ENCODE measurements around the gene CANX.
"Not testable (repeated sequence)": the region's sequence is repeated elsewhere in the genome, so short reads cannot be mapped to it uniquely, and the experiment has no call there.

DNA sequence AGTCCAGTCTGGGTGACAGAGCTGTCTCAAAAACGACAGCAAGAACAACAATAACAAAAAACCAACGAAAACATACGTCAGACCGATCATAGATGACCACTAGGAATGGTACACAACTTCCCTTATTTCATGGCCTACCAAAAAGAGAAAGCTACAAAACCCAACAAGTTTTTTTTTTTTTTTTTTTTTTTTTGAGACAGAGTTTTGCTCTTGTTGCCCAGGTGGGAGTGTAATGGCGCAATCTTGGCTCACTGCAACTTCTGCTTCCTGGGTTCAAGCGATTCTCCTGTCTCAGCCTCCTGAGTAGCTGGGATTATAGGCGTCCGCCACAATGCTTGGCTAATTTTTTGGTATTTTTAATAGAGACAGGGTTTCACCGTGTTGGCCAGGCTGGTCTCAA, 9.6 kb upstream of the CANX start:
- TF ChIP-seq, protein P1, sequence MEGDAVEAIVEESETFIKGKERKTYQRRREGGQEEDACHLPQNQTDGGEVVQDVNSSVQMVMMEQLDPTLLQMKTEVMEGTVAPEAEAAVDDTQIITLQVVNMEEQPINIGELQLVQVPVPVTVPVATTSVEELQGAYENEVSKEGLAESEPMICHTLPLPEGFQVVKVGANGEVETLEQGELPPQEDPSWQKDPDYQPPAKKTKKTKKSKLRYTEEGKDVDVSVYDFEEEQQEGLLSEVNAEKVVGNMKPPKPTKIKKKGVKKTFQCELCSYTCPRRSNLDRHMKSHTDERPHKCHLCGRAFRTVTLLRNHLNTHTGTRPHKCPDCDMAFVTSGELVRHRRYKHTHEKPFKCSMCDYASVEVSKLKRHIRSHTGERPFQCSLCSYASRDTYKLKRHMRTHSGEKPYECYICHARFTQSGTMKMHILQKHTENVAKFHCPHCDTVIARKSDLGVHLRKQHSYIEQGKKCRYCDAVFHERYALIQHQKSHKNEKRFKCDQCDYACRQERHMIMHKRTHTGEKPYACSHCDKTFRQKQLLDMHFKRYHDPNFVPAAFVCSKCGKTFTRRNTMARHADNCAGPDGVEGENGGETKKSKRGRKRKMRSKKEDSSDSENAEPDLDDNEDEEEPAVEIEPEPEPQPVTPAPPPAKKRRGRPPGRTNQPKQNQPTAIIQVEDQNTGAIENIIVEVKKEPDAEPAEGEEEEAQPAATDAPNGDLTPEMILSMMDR (conservative IDR thresholded peaks at IDR 0.05; ENCODE audit: low read length): not testable (repeated sequence)
- TF ChIP-seq EZH2phosphoT487 (IDR thresholded peaks at IDR 0.05; ENCODE audit: borderline replicate concordance, low read depth, low read length): not testable (repeated sequence)
